Fibroblast of lung (primary cell): Measurements from ENCODE around the gene BCAN. TPM values are rescaled to one million over a fixed set of nuclear protein-coding genes. Genes with fewer than 3 reads are reported as not detected.

Experiments used
- DNase-seq, 2 donors: peaks; one replicate each; pipeline versions ENCODE4 v3.0.0 to v3.0.0-alpha.2; 2010; ENCODE audit warnings: low read depth in 2 of 2
- H2AFZ ChIP-seq: 2 replicates; pipeline ENCODE4 v1.5.1; 2012; ENCODE audit warnings: low read length, control low read depth, inconsistent platforms
- H3K27ac ChIP-seq: 2 replicates; pipeline ENCODE4 v1.5.1; 2011; ENCODE audit warnings: low read length, control low read depth; ENCODE audit not compliant: insufficient read depth
- H3K27me3 ChIP-seq: 2 replicates; pipeline ENCODE4 v1.5.1; 2011; ENCODE audit warnings: mild to moderate bottlenecking, low read length; ENCODE audit not compliant: control insufficient read depth, insufficient read depth
- H3K36me3 ChIP-seq: 2 replicates; pipeline ENCODE4 v1.5.1; 2011; ENCODE audit warnings: low read length; ENCODE audit not compliant: control insufficient read depth, insufficient read depth
- H3K4me1 ChIP-seq: 2 replicates; pipeline ENCODE4 v1.5.1; 2011; ENCODE audit warnings: low read length; ENCODE audit not compliant: control insufficient read depth, insufficient read depth; ENCODE audit errors: extremely low read depth
- H3K4me2 ChIP-seq: 2 replicates; pipeline ENCODE4 v1.5.1; 2011; ENCODE audit warnings: low read length, control low read depth; ENCODE audit not compliant: insufficient read depth; ENCODE audit errors: extremely low read depth
- H3K4me3 ChIP-seq, 4 experiments: fragments of 200-600 bp in 1 of 4; sonication (generic) in 1 of 4; replicated peaks in 1 of 4; 2 replicates each; pipeline ENCODE4 v1.5.1; 2011 to 2016; ENCODE audit warnings: low read length in 4 of 4, low read depth in 3 of 4, mild to moderate bottlenecking in 3 of 4, control low read depth in 2 of 4, inconsistent platforms in 1 of 4, mixed read lengths in 1 of 4; ENCODE audit not compliant: insufficient read depth in 1 of 4; ENCODE audit errors: control extremely low read depth in 1 of 4
- H3K79me2 ChIP-seq: 2 replicates; pipeline ENCODE4 v1.5.1; 2012; ENCODE audit warnings: mild to moderate bottlenecking, low read length, inconsistent platforms; ENCODE audit not compliant: control insufficient read depth, insufficient read depth
- H3K9ac ChIP-seq: 2 replicates; pipeline ENCODE4 v1.5.1; 2011; ENCODE audit warnings: mild to moderate bottlenecking, low read length, control low read depth; ENCODE audit not compliant: insufficient read depth
- H3K9me3 ChIP-seq: 2 replicates; pipeline ENCODE4 v1.5.1; 2012; ENCODE audit warnings: low read depth, low read length; ENCODE audit not compliant: control insufficient read depth, insufficient read depth
- H4K20me1 ChIP-seq: 2 replicates; pipeline ENCODE4 v1.5.1; 2011; ENCODE audit warnings: low read length; ENCODE audit not compliant: control insufficient read depth, insufficient read depth; ENCODE audit errors: extremely low read depth
- EZH2 ChIP-seq: IDR thresholded peaks from 2 replicates; pipeline ENCODE4 v1.5.1; 2012; ENCODE audit warnings: low read length, control low read depth, mild to moderate bottlenecking; ENCODE audit errors: missing control alignments
- polyA plus RNA-seq, 2 donors: library from polyadenylated mRNA; depleted of rRNA in 1 of 2; stranded (reverse) in 1 of 2; unstranded in 1 of 2; fragments of >200 nt; gene quantifications; 2 replicates each; pipeline ENCODE4 v1.2.1, GENCODE V29; 2011 to 2012; ENCODE audit warnings: missing spikeins in 1 of 2
- total RNA-seq: library from RNA; depleted of rRNA; stranded (reverse); fragments of >200 nt; gene quantifications from 2 replicates; pipeline ENCODE4 v1.2.1, GENCODE V29; 2014
- TF ChIP-seq, protein P1 (sequence below), 2 donors: IDR thresholded peaks in 1 of 2; conservative IDR thresholded peaks in 1 of 2; 1 replicate in 1 of 2; 2 replicates in 1 of 2; pipeline ENCODE4 v1.5.1; 2011 to 2012; ENCODE audit warnings: low read length in 2 of 2, control low read depth in 1 of 2, inconsistent platforms in 1 of 2, low read depth in 1 of 2, mild to moderate bottlenecking in 1 of 2

Gene BCAN
- total and polyA plus RNA-seq, 2 donors (not counting 1 experiment from before 2014, with no cell fraction given): 0.03 TPM; not detected in 1

DNA sequence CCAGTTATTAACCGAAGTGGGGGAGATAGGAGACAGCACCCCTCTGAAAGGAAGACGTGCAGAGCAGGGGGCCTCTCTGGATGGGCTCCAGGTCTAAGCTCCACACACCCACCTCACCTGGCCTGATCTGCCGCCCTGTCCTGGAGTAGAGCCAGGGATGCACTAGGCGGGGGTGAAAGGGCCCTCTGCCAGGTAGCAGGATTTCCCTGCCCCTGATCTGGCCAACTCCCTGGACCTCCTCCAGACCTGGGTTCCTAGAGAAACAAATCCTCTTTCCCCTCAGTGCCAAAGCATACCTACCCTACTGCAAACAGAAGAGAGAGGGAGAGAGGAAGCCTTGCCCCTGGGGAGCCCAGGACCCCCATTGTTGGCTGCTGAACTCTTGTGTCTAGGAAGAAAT lies 61.4 kb downstream of the BCAN start:
- peak overlapping the region in 3 of 4 experiments; percentile 36 to 69 (median 65) for H3K4me3 ChIP-seq
- DNase-seq: no peak
- no peaks in the 10 kb centered on the region for H3K27me3 ChIP-seq
- no peaks in the 10 kb centered on the region for H4K20me1 ChIP-seq
- no peak overlapping the region for H2AFZ ChIP-seq
- H3K9ac ChIP-seq: no peak overlapping the region
- no peak overlapping the region for H3K27ac ChIP-seq
- H3K36me3 ChIP-seq: peaks cover 8% of the 10 kb centered on the region
- no peaks in the 10 kb centered on the region for H3K79me2 ChIP-seq
- TF ChIP-seq EZH2: no peak
- TF ChIP-seq, protein P1, sequence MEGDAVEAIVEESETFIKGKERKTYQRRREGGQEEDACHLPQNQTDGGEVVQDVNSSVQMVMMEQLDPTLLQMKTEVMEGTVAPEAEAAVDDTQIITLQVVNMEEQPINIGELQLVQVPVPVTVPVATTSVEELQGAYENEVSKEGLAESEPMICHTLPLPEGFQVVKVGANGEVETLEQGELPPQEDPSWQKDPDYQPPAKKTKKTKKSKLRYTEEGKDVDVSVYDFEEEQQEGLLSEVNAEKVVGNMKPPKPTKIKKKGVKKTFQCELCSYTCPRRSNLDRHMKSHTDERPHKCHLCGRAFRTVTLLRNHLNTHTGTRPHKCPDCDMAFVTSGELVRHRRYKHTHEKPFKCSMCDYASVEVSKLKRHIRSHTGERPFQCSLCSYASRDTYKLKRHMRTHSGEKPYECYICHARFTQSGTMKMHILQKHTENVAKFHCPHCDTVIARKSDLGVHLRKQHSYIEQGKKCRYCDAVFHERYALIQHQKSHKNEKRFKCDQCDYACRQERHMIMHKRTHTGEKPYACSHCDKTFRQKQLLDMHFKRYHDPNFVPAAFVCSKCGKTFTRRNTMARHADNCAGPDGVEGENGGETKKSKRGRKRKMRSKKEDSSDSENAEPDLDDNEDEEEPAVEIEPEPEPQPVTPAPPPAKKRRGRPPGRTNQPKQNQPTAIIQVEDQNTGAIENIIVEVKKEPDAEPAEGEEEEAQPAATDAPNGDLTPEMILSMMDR (conservative IDR thresholded peaks at IDR 0.05 in 1 of 2, IDR thresholded peaks at IDR 0.05 in 1 of 2; ENCODE audit: low read depth in 1 of 2, low read length in 2 of 2): no peak
- no peaks in the 10 kb centered on the region for H3K9me3 ChIP-seq
- H3K4me1 ChIP-seq: peaks cover 21% of the 10 kb centered on the region
- peak overlapping the region; percentile 59 for H3K4me2 ChIP-seq

GRCh38 chr1:156703741-156704140 lies 61.8 kb downstream of the BCAN start:
- Histone ChIP-seq H3K4me2 (peak overlapping the region; percentile 59), H3K27ac (no peak overlapping the region), H3K9me3 (no peaks in the 10 kb centered on the region), H3K27me3 (no peaks in the 10 kb centered on the region), H3K36me3 (peaks cover 8% of the 10 kb centered on the region), H3K4me3 (peak overlapping the region in 3 of 4 experiments; percentile 36 to 69 (median 65)), H3K9ac (no peak overlapping the region), H3K4me1 (peaks cover 25% of the 10 kb centered on the region), H3K79me2 (no peaks in the 10 kb centered on the region), H4K20me1 (no peaks in the 10 kb centered on the region), H2AFZ (no peak overlapping the region)
- DNase-seq: no peak
- TF ChIP-seq, protein P1 (conservative IDR thresholded peaks at IDR 0.05 in 1 of 2, IDR thresholded peaks at IDR 0.05 in 1 of 2; ENCODE audit: low read depth in 1 of 2, low read length in 2 of 2): no peak

DNA sequence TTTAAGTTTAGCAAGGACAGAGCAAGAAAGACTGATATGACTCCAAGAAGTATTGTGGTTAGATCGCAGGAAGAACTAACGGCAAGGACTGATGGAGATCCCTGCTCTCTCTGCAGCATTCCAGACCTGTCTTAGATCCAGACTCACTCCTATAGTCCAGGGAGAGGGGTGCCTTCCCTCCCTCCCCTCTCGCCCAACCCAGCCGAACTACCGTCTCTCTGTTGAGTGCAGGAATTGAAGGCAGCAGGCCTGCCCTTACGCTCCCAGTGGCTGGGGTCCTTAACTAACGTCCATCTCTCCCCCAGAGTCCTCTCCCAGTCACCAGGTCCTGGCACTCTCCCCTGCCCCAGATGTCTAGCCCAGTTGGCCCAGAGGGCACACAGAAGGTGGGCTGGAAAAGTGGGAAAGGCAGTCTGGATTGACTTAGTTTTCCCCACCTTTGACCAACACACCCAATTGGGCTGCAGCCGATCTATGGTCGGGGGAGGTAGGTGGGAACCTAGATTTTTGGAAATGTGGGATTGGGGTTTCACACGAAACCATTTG lies 62.3 kb downstream of the BCAN start:
- peak overlapping the region; percentile 59 for H3K4me2 ChIP-seq
- H3K27ac ChIP-seq: no peak overlapping the region
- H4K20me1 ChIP-seq: no peaks in the 10 kb centered on the region
- H3K9me3 ChIP-seq: no peaks in the 10 kb centered on the region
- TF ChIP-seq, protein P1 (conservative IDR thresholded peaks at IDR 0.05 in 1 of 2, IDR thresholded peaks at IDR 0.05 in 1 of 2; ENCODE audit: low read depth in 1 of 2, low read length in 2 of 2): no peak
- TF ChIP-seq EZH2: no peak
- H3K9ac ChIP-seq: no peak overlapping the region
- no peak overlapping the region for H2AFZ ChIP-seq
- no peaks in the 10 kb centered on the region for H3K79me2 ChIP-seq
- peak overlapping the region; percentile 36 to 69 (median 51) for H3K4me3 ChIP-seq
- no peak for DNase-seq
- peaks cover 30% of the 10 kb centered on the region for H3K4me1 ChIP-seq
- no peaks in the 10 kb centered on the region for H3K27me3 ChIP-seq
- H3K36me3 ChIP-seq: peaks cover 8% of the 10 kb centered on the region
